CD14-positive monocyte (primary cell): ENCODE results near the gene PHC1. TPM values are rescaled to one million over a fixed set of nuclear protein-coding genes. Genes with fewer than 3 reads are reported as not detected.

Experiments
- DNase-seq, 3 donors: peaks; one replicate each; pipeline ENCODE4 v3.0.0-alpha.2; 2011 to 2022
- H2AFZ ChIP-seq: 2 replicates; pipeline ENCODE4 v1.6.0; 2012; ENCODE audit warnings: mild to moderate bottlenecking, low read depth, low read length, inconsistent platforms; ENCODE audit not compliant: insufficient read depth, poor library complexity, severe bottlenecking
- H3K27ac ChIP-seq, 2 donors: 1 replicate in 1 of 2; 2 replicates in 1 of 2; pipeline ENCODE4 v1.5.1; 2012 to 2013; ENCODE audit warnings: low read length in 2 of 2, control low read depth in 1 of 2, inconsistent platforms in 1 of 2, low read depth in 1 of 2, mild to moderate bottlenecking in 1 of 2
- H3K27me3 ChIP-seq, 2 donors: one replicate each; pipeline versions ENCODE4 v1.6.0 to v1.6.1; 2011 to 2013; ENCODE audit warnings: low read length in 2 of 2; ENCODE audit not compliant: control insufficient read depth in 2 of 2, insufficient read depth in 2 of 2
- H3K36me3 ChIP-seq, 2 donors: replicated peaks in 1 of 2; 1 replicate in 1 of 2; 2 replicates in 1 of 2; pipeline versions ENCODE4 v1.5.1 to v1.6.1; 2012 to 2013; ENCODE audit warnings: low read length in 2 of 2, control low read depth in 1 of 2, inconsistent platforms in 1 of 2, mild to moderate bottlenecking in 1 of 2; ENCODE audit not compliant: insufficient read depth in 2 of 2, control insufficient read depth in 1 of 2
- H3K4me1 ChIP-seq, 2 donors: 1 replicate in 1 of 2; 2 replicates in 1 of 2; pipeline versions ENCODE4 v1.5.1 to v1.6.1; 2012 to 2013; ENCODE audit warnings: low read length in 2 of 2, control low read depth in 1 of 2, inconsistent platforms in 1 of 2, mild to moderate bottlenecking in 1 of 2, moderate library complexity in 1 of 2; ENCODE audit not compliant: insufficient read depth in 2 of 2, control insufficient read depth in 1 of 2
- H3K4me2 ChIP-seq: replicated peaks from 2 replicates; pipeline ENCODE3; 2012; ENCODE audit warnings: low read length, moderate library complexity, mild to moderate bottlenecking; ENCODE audit not compliant: poor library complexity, severe bottlenecking; ENCODE audit errors: extremely low read depth
- H3K4me3 ChIP-seq, 3 experiments: fragments of 200-600 bp in 1 of 3; sonication (generic) in 1 of 3; replicated peaks in 1 of 3; 1 replicate in 2 of 3; 2 replicates in 1 of 3; pipeline ENCODE4 v1.5.1; 2011 to 2013; ENCODE audit warnings: low read length in 3 of 3, mild to moderate bottlenecking in 3 of 3, control low read depth in 2 of 3, low read depth in 2 of 3, inconsistent platforms in 1 of 3, moderate library complexity in 1 of 3
- H3K79me2 ChIP-seq: 2 replicates; pipeline ENCODE4 v1.6.0; 2012; ENCODE audit warnings: mild to moderate bottlenecking, control low read depth, inconsistent platforms, low read length, moderate library complexity; ENCODE audit not compliant: insufficient read depth
- H3K9ac ChIP-seq: 2 replicates; pipeline ENCODE4 v1.6.0; 2017; ENCODE audit warnings: low read length, mild to moderate bottlenecking; ENCODE audit not compliant: insufficient read depth, poor library complexity, severe bottlenecking
- H3K9me3 ChIP-seq, 2 donors: replicated peaks in 1 of 2; 1 replicate in 1 of 2; 2 replicates in 1 of 2; pipeline versions ENCODE4 v1.5.1 to v1.6.1; 2012 to 2013; ENCODE audit warnings: low read length in 2 of 2, control low read depth in 1 of 2; ENCODE audit not compliant: control insufficient read depth in 1 of 2, insufficient read depth in 1 of 2
- H4K20me1 ChIP-seq: 2 replicates; pipeline ENCODE4 v1.6.0; 2012; ENCODE audit warnings: mild to moderate bottlenecking, low read length, control low read depth, moderate library complexity; ENCODE audit not compliant: insufficient read depth
- H3K27ac Mint-ChIP-seq, 7 donors: one replicate each; pipeline ENCODE4 v1.8.0; 2020; ENCODE audit warnings: mild to moderate bottlenecking in 7 of 7, mixed read lengths in 7 of 7, moderate library complexity in 6 of 7, inconsistent platforms in 2 of 7
- H3K27me3 Mint-ChIP-seq, 3 donors: one replicate each; pipeline ENCODE4 v1.8.0; 2021 to 2022; ENCODE audit warnings: low read depth in 3 of 3, mild to moderate bottlenecking in 3 of 3, mixed read lengths in 3 of 3, moderate library complexity in 3 of 3, inconsistent platforms in 1 of 3
- H3K36me3 Mint-ChIP-seq, 2 donors: one replicate each; pipeline ENCODE4 v1.8.0; 2020; ENCODE audit warnings: mixed read lengths in 2 of 2, inconsistent platforms in 1 of 2, mild to moderate bottlenecking in 1 of 2
- H3K4me1 Mint-ChIP-seq: one replicate; pipeline ENCODE4 v1.8.0; 2020; ENCODE audit warnings: mild to moderate bottlenecking, mixed read lengths
- H3K4me3 Mint-ChIP-seq, 2 donors: one replicate each; pipeline ENCODE4 v1.8.0; 2020; ENCODE audit warnings: mild to moderate bottlenecking in 2 of 2, mixed read lengths in 2 of 2, moderate library complexity in 1 of 2
- H3K9me3 Mint-ChIP-seq, 7 donors: one replicate each; pipeline ENCODE4 v1.8.0; 2020 to 2022; ENCODE audit warnings: mixed read lengths in 7 of 7, mild to moderate bottlenecking in 6 of 7, moderate library complexity in 6 of 7, inconsistent platforms in 2 of 7
- CTCF ChIP-seq: fragments of 200-600 bp; IDR thresholded peaks from one replicate; pipeline ENCODE4 v1.8.0; 2022; ENCODE audit warnings: antibody characterized with exemption, mild to moderate bottlenecking
- WGBS: methylation state at CpG from one replicate; pipeline ENCODE4 v1.1.5; 2013; ENCODE audit warnings: missing lambda C conversion rate; ENCODE audit not compliant: insufficient coverage; 5-methylcytosine and 5-hydroxymethylcytosine counted together
- intact Hi-C, 2 donors: fragments of 100-400 bp; cut with micrococcal nuclease; formaldehyde crosslinking; loops; one replicate each; pipeline versions ENCODE4 v1.15.0 to v1.15.1; 2023
- polyA plus RNA-seq, 3 donors: library from polyadenylated mRNA; depleted of rRNA in 1 of 3; unstranded in 2 of 3; stranded (reverse) in 1 of 3; fragments of 300-500 nt in 2 of 3; fragments of >200 nt in 1 of 3; fragmentation: Illumina TruSeq in 2 of 3; gene quantifications; 1 replicate in 2 of 3; 2 replicates in 1 of 3; pipeline ENCODE4 v1.2.3, GENCODE V29; 2012 to 2021

Gene PHC1
- polyA plus RNA-seq, 3 donors = 0.58 to 19.3 (median 1.4) TPM

- Histone ChIP-seq H4K20me1 (peaks cover 47% of the 10 kb centered on the region), H3K79me2 (peaks cover 59% of the 10 kb centered on the region), H3K36me3 (peaks cover 23 to 37% of the 10 kb centered on the region in 2 donors), H2AFZ (peak overlapping the region; percentile 82), H3K9ac (peak overlapping the region; percentile 96), H3K4me3 (peak overlapping the region; percentile 82 to 97 (median 93)), H3K27me3 (no peaks in the 10 kb centered on the region), H3K4me2 (peak overlapping the region; percentile 87), H3K27ac (peak overlapping the region; percentile 98 to 99), H3K9me3 (peaks cover 0 to 4% of the 10 kb centered on the region in 2 donors), H3K4me1 (peaks cover 25 to 41% of the 10 kb centered on the region in 2 donors)
- TF ChIP-seq CTCF = no peak
- Mint-ChIP-seq H3K9me3 (peaks cover 0 to 11% (median 6%) of the 10 kb centered on the region in 7 donors), H3K4me3 (peak overlapping the region; percentile 98), H3K4me1 (peaks cover 40% of the 10 kb centered on the region), H3K36me3 (peaks cover 30 to 41% of the 10 kb centered on the region in 2 donors), H3K27ac (peak overlapping the region; percentile 95 to 100 (median 99)), H3K27me3 (peaks cover 0 to 4% (median 0%) of the 10 kb centered on the region in 3 donors)
- WGBS = 0% methylated on average over 15 of the region's 15 CpGs
- peak; percentile 68 to 87 (median 82) for DNase-seq
- intact Hi-C loops = no loop called here
These were observed 34.5 kb downstream of the PHC1 start for GRCh38 chr12:8948701-8949341.

- peaks cover 0 to 14% (median 7%) of the 10 kb centered on the region in 7 donors for H3K9me3 Mint-ChIP-seq
- Histone ChIP-seq H3K27me3 (no peaks in the 10 kb centered on the region), H3K4me1 (peaks cover 25 to 41% of the 10 kb centered on the region in 2 donors), H3K9ac (peak within 1 kb of the TSS; percentile 96), H2AFZ (peak within 1 kb of the TSS; percentile 82), H3K4me3 (peak within 1 kb of the TSS; percentile 82 to 97 (median 93)), H3K4me2 (peak within 1 kb of the TSS; percentile 87), H3K9me3 (peaks cover 0 to 4% of the 10 kb centered on the region in 2 donors), H3K27ac (peak within 1 kb of the TSS; percentile 98 to 99), H4K20me1 (peaks cover 40% of the 10 kb centered on the region), H3K36me3 (peaks cover 15 to 30% of the 10 kb centered on the region in 2 donors), H3K79me2 (peaks cover 55% of the 10 kb centered on the region)
- peak within 1 kb of the TSS; percentile 98 for H3K4me3 Mint-ChIP-seq
- intact Hi-C loops = loop anchor here (2.0 to 5.0 kb wide), 2 partner anchors 83 to 89 kb away; no protein-coding TSS in a partner anchor
- H3K27me3 Mint-ChIP-seq = peaks cover 0 to 4% (median 0%) of the 10 kb centered on the region in 3 donors
- peaks cover 24 to 36% of the 10 kb centered on the region in 2 donors for H3K36me3 Mint-ChIP-seq
- peak; percentile 92 to 95 (median 95) for DNase-seq
- peaks cover 40% of the 10 kb centered on the region for H3K4me1 Mint-ChIP-seq
- WGBS = under 1% methylated on average over 56 of the region's 66 CpGs
- no peak for TF ChIP-seq CTCF
- peak within 1 kb of the TSS; percentile 95 to 100 (median 99) for H3K27ac Mint-ChIP-seq
These were observed 35.3 kb downstream of the PHC1 start, which contains the start of gene M6PR for GRCh38 chr12:8949342-8950220. Gene M6PR (minus strand): TSS chr12:8949645. CDS start chr12:8946404, 3,241 bp downstream.
